Hematopoietic multipotent progenitor cell treated with erythropoietin and hydrocortisone succinate and interleukin-3 and kit ligand, for 8 days (in vitro differentiated cells): Measurements from ENCODE around the gene PCNX1.
"Not testable (repeated sequence)": the region's sequence is repeated elsewhere in the genome, so short reads cannot be mapped to it uniquely, and the experiment has no call there.

ENCODE experiments used
- DNase-seq: peaks from one replicate; pipeline ENCODE4 v3.0.0-alpha.2; 2015

Gene PCNX1

GRCh38 chr14:71135911-71136310 lies 228.7 kb downstream of the PCNX1 start:
- DNase-seq = no peak

GRCh38 chr14:71136386-71137060 lies 229.3 kb downstream of the PCNX1 start:
- DNase-seq = no peak

GRCh38 chr14:71137536-71138447 lies 230.5 kb downstream of the PCNX1 start:
- no peak for DNase-seq

- peak; percentile 44 for DNase-seq
These were observed 231.4 kb downstream of the PCNX1 start for GRCh38 chr14:71138448-71139293.

GRCh38 chr14:71139294-71139946 lies 232.2 kb downstream of the PCNX1 start:
- no peak for DNase-seq

- no peak for DNase-seq
These were observed 232.9 kb downstream of the PCNX1 start for GRCh38 chr14:71140157-71140556.

- DNase-seq = no peak
These were observed 234.6 kb downstream of the PCNX1 start for GRCh38 chr14:71141701-71142374.

GRCh38 chr14:71142375-71143038 lies 235.2 kb downstream of the PCNX1 start:
- peak; percentile 15 for DNase-seq

- no peak for DNase-seq
These were observed 236.4 kb downstream of the PCNX1 start for GRCh38 chr14:71143381-71144290.

GRCh38 chr14:71147335-71147734 lies 240.1 kb downstream of the PCNX1 start:
- DNase-seq = not testable (repeated sequence)

- DNase-seq = no peak
These were observed 241.4 kb downstream of the PCNX1 start for GRCh38 chr14:71148627-71149026.

GRCh38 chr14:71150737-71151136 lies 243.5 kb downstream of the PCNX1 start:
- no peak for DNase-seq

- no peak for DNase-seq
These were observed 248.5 kb downstream of the PCNX1 start for GRCh38 chr14:71155743-71156142.

GRCh38 chr14:71163050-71163841 lies 256.0 kb downstream of the PCNX1 start:
- DNase-seq = no peak

GRCh38 chr14:71163842-71164629 lies 256.8 kb downstream of the PCNX1 start:
- DNase-seq = no peak
